DMS153 treated with DMSO at 0.1 percent for 48 hours (cell line): Measurements from ENCODE around the gene ICA1.

Experiments
- DNase-seq: peaks from one replicate; lab custom pipeline; 2025; ENCODE audit not compliant: unreplicated experiment; lab: John Stamatoyannopoulos, UW

Gene ICA1

DNA sequence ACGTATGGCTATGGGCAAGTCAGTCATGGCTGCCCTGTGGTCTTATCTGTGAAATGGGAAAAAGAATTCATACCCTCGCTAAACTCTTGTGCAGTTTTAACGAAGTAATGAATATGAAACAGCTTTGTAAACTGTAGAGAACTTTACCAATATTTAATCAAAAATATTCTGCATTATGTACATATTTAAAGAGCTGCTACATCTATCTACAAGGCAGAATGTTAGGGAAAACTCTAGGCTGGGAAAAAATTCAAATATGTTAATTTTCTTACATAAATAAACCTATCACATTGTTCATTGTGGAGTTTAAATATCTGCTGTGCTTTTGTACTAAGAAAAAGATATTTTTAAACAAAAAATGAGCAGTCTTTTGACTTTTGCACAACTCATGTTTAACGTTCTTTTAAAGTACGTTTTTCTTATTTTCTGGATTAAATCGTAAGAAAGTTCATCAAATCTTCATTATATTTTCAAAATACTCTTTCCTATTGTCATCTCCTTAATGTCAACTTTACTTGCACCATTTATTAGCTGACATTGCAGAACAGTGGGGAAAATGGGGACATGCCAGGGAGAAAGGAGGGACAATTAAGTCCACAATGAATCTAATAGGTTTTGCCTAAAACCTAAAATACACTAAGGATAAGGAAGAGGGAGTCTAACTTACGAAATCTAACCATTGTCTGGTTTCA is 57.5 kb downstream of the ICA1 start:
- DNase-seq, result no peak

GRCh38 chr7:8201846-8202441 is 60.0 kb downstream of the ICA1 start:
- DNase-seq, result no peak

- DNase-seq, result no peak
Measured at GRCh38 chr7:8200717-8201116, 61.2 kb downstream of the ICA1 start.

DNA sequence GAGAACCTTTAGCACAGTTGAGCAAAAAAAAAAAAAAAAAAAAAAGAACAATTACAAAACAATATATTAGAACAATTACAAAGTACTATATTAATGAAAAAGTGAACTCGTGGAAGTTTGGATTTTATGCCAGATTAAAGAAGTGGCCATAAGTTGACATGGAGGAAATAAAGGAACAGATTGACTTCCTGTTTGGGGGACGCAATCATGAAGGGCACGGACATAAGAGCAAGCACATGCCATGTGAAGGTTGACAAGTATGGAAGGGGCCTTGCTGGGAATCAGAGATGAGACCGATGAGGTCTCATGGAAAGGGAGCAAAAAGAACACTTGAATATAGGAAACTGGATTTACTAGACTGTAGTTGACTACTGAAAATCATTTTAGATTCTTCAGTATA is 61.7 kb downstream of the ICA1 start:
- no peak for DNase-seq

DNA sequence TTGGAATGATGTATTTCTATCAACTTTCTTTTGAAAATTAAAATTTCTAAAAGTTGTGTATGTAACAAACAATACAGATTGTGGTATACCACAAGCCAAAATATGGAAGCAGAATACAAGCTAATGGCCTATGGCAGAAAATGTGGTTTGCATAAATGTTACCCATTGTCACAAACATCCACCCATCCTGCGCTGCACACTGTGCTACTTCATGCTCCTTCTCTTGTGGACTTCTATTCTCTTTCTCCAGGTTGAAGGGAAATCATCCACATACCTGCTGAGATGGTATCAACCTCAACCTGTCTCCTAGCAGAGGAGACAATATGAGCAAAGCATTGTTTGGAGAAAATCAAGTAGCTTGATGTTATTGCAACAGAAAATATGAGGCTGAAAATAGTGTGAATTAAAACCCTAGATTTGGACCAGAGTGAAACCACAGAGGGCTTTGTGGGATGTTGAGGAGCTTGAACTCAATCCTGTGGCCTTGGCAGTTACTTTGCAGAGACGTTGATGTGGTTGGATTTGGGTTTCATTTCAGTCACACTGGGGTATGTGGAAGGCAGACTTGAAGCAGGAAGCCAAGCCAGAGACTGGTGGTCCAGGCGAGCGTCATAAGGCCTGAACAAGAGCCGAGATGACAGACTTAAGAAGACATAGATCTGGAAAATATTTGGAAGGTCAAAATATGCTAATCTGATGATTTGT is 63.8 kb downstream of the ICA1 start:
- no peak for DNase-seq

GRCh38 chr7:8192897-8193296 is 69.1 kb downstream of the ICA1 start:
- no peak for DNase-seq

- peak; percentile 86 for DNase-seq
Measured at GRCh38 chr7:8190119-8190895, 71.7 kb downstream of the ICA1 start.

DNA sequence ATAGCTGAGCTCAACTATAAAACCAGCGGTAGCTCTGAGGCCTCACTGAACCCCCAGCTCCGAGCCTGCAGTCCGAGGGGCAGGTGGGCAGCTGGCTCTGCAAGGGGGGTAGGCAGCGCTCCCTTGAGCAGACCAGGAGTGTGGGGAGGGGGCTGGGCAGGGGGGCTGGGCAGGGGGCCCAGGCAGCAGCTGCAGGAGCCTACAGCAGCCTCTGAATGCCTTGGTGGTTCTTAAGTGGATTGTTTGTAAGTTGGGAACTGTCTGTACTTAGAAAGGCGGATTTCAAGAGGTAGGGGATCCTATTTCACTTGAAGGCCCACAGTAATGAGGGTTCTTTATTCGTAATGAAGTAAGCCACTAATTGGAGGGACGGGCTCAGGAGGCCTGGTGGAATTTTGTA is 72.3 kb downstream of the ICA1 start:
- DNase-seq, result no peak

GRCh38 chr7:8185926-8186683 is 75.9 kb downstream of the ICA1 start:
- no peak for DNase-seq

DNA sequence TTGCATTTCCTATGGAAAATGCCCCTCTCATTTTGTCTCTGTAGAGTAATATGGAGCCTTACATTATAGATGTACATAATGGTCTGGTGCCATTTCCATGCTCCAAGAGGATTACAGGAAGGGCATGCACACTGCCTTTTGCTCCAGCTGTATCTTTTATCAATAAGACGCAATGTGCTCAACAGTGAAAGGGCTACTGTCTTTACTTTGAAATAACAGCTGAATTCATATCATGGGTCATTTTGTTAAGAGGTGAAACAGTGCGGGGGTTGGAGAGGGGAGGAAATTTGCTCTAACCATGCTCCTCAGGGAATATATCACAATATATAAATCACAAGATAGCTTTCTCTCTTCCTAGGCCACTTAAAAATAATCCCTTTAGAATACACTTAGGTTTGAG is 77.7 kb downstream of the ICA1 start:
- DNase-seq, result peak; percentile 86

- no peak for DNase-seq
Measured at GRCh38 chr7:8179486-8179885, 82.5 kb downstream of the ICA1 start.

DNA sequence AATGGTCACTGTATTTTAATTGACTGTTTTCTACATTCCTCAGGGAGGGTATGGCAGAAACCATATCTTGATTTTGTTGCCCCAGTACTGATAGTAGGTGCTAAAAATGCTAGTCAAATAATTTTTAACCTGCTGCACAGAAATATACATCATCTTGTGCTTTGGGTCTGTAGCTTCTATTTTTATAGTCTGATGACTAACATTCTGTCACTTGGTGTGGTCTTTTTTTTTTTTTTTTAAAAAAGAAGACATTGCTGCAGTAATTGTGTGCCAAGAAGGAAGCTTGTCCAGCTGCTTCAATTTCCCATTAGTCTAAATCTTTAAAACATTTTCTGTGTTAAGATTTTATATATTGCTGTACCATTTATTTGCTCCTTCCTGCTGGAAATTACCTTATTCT is 83.6 kb downstream of the ICA1 start:
- DNase-seq, result no peak

DNA sequence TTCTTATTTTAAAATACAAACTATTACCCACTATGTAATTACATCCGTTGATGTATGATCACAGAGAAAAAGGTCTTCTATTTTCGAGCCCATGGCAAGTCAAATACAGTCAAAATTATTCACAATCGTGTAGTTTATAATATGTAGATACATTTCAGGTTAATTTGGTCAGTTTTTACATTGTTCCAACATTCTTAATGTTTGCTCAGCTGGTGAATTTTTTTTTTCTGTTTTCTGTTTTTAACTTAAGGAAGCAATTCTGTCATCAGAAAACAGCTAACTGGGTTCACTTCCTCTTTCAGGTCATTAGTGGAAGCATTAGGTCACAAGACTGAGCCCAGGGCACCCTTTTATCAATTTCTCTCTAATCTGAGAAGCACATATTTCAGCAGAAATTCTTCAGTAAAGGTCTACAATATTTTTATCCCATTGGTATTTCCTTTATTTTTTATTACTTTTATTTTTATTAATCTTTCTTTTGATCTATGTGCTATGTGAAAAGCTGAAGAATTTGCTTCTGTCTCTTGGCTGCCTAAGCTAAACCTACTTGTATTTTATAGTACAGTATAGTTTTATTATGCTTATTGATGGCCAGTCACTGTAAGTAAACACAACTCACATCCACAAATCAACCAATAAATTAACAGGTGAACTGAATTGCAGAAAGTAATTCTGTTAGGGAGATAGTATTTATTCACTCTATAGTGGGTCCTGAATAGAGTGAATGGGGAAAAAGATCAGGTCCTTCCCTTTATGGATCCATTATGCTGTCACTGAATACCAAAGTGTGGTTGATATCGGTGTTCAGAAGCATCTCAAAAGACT is 84.6 kb downstream of the ICA1 start:
- no peak for DNase-seq

- DNase-seq, result peak; percentile 76
Measured at GRCh38 chr7:8176370-8177081, 85.4 kb downstream of the ICA1 start.

DNA sequence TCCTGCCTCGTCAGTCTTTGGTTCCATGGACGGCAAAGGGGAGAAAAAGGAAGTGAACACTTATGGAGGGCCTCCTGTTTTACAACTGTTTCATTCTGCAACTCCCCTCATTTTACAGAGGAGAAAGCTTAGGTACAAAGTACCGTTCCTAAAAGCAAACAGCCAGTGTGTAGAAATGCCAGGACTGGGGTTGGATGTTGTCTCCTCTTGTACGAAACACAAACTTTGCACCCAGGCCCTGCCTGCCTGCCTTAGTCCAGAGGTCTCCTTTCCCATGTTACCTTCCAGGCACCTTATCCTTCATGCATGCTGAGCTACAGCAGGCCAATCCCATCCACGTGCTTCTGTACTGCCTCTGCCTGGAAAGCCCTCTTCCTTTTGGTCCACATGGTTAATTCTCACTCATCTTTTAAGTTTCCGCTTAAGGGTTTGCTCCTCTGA is 86.0 kb downstream of the ICA1 start:
- DNase-seq, result peak; percentile 74

- DNase-seq, result no peak
Measured at GRCh38 chr7:8172372-8173354, 89.3 kb downstream of the ICA1 start.

- no peak for DNase-seq
Measured at GRCh38 chr7:8169171-8169570, 92.8 kb downstream of the ICA1 start.

GRCh38 chr7:8168336-8168735 is 93.6 kb downstream of the ICA1 start:
- DNase-seq, result no peak
